GM18499 (cell line): ENCODE data around the gene KIF4A.
"Not testable (repeated sequence)": the region's sequence is repeated elsewhere in the genome, so short reads cannot be mapped to it uniquely, and the experiment has no call there.

Experiments
- ATAC-seq: cut with Tn5 transposase; IDR thresholded peaks from one replicate; pipeline ENCODE4 v1.9.1; 2021; ENCODE audit warnings: moderate number of reproducible peaks; ENCODE audit not compliant: insufficient read depth, unreplicated experiment

KIF4A gene

DNA sequence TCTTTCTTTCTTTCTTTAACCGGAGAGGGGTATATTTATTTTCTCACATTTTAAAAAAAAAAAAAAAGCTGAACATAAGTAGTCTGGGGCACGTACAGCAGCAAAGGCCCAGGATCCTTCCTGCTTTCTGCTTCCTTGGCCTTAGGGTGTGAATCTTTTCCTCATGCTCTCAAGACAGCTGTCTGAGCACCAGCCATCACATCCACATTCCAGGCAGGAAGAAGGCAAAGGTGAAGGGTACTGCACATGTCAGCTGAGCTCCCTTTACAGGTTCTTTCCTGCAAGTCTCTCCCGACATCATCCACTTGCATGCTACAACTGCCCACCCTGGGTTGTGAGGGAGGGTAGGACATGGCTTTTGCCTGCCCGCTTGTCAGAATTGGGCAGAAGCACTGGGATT is 69.6 kb downstream of the KIF4A start:
- ATAC-seq: no peak

DNA sequence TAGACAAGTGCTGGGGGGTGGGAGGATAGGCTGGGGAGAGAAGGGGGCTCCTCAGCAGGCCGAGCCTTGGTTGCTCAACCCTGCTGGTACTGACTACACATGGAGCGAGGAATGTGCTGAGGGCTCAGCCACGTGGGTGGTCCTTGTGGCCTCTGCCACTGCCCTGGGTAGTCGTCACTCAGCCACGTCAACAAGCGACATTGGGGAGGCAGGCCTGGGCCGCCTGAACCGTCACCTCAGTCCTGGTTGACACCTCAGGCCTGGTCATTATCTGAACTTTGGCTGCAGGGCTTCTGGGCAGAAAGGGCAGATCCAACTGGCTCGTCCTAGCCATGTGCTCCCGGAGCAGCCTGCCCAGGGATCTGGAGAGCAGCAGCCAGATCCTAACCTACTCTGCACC is 70.5 kb downstream of the KIF4A start:
- no peak for ATAC-seq

DNA sequence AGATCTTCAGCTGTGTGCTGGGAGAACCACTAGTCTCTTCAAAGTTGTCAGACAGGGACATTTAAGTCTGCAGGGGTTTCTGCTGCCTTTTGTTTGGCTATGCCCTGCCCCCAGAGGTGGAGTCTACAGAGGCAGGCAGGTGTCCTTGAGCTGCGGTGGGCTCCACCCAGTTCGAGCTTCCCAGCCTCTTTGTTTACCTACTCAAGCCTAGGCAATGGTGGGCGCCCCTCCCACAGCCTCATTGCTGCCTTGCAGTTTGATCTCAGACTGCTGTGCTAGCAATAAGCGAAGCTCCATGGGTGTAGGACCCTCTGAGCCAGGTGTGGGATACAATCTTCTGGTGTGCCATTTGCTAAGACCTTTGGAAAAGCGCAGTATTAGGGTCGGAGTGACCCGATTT is 78.8 kb downstream of the KIF4A start:
- ATAC-seq: not testable (repeated sequence)

DNA sequence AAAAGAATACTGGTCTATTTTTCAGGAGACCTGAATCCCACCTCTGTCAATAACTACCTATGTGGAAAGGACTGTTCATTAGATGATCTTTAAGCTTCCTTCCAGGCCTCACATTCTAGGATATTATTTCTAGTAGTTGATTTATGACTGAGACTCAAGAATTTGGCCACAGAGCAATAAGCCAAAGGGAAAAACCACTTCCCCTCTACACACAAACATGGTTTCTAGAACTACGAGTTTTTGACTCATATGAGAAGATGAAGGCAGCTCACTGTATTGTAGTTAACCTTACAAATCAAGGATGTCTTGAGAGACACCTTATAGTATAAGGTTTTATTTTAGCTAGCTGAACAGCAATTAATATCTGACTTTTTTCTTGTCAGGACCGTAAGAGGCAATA is 96.3 kb downstream of the KIF4A start:
- ATAC-seq: no peak

DNA sequence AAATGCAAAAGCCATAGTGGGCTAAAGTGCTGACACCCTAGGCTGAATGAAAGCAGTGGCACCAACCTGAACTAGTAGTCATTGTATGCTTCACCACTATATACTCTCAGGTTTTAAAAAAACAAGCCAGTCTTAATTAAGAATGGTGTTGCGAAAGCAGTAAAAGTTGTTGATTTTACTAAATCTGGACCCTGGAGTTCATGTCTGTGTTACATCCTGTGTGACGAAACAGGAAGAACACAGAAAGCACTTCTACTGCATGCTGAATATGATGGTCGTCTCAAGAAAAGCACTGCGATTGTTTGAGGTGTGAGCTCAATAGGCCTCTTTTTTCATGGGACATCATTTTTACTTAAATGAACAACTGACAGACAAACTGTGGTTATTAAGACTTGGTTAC is 109.0 kb downstream of the KIF4A start:
- no peak for ATAC-seq

DNA sequence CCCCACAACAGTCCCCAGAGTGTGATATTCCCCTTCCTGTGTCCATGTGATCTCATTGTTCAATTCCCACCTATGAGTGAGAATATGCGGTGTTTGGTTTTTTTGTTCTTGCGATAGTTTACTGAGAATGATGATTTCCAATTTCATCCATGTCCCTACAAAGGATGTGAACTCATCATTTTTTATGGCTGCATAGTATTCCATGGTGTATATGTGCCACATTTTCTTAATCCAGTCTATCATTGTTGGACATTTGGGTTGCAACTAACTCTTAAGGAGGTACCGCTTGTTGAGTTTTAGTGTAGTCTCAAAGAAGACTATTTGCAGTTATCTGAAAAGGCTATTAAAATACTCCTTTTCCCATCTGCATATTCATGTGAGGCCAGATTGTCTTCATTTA is 110.3 kb downstream of the KIF4A start:
- not testable (repeated sequence) for ATAC-seq

DNA sequence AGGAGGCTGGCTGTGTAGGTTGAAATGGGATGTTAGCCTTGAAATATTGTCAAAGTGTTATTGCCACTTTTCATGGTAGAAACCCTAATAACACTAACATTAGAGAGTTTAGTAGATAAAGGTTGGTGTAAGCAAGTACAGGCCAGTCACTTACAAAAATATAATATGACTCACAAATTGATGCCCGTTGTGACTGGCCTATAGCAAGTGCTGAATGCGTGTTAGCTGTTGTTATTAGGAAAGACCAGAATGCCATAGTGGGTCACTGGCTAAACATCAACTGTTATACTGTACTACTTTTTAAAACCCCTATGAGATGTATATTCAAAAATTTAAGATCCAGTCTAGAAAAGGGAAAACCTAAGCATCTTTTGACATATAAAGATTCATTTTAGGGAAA is 112.8 kb downstream of the KIF4A start:
- ATAC-seq: no peak

DNA sequence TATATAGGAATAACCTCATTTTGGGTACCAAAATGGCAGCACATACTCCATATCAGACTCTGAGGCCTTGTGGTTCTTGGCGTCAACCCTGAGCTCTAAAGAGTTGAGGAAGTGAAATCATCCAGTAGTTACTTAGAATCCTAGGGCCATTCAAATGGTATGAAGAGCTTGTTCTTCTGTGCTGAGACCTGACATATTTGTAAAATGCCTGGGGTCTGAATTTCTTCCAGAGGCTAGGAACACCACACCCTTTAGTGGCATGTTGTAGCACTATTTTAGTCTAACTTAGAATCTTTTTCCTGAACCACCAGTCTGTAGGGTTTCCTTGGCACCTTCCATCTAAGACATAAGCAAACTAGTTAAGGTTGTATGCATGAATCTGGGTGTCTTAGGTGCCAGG is 115.1 kb downstream of the KIF4A start:
- no peak for ATAC-seq

DNA sequence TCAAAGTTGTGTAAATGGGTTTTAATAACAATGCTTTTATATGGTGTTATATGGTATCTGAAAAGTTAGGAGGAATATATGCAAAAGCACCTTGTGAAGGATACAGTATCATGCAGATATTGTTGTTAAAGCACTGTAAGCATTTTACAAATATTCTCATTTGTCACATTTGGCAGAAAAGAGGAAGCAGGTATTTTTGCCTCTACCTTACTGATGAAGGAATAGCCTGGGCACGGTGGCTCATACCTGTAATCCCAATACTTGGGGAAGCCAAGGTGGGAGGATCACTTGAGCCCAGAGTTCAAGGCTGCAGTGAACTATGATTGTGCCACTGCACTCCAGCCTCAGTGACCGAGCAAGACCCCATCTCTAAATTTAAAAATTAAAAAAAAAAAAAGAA is 121.0 kb downstream of the KIF4A start:
- ATAC-seq: no peak

DNA sequence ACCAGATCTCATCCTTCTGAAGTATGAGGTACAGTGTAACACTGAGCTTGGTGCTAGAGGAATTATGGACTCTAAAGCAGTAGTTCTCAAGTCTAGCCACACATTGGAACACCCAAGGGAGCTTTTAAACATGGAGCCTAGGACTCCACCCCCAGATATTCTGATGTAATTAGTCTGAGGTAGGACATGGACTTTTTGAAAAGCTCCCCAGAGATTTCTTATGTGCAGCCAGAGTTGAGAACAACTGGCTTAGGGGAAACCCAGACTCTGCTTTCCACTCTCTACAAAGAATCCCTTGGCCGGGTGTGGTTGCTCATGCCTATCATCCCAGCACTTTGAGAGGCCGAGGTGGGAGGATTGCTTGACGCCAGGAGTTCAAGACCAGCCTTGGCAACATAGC is 121.6 kb downstream of the KIF4A start:
- ATAC-seq: no peak

DNA sequence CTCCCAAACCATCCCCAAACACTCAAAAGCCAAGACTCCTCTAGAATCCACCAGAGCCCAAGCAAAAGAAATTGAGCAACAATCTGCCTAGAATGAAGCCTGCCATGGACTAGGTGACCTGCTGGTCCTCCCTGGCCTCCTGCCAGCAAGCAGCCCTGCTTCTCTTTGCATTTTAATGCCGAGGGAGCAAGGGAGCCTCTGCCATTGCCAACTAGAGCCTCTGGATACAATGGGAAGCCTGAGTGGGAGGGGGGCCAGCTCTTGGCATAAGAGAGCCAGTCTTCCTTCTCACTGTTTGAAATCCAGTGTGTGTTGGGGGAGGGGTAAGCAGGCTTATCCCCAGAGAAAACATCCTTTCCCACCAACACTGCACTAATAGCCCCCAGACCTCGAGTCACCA is 131.7 kb downstream of the KIF4A start:
- no peak for ATAC-seq

DNA sequence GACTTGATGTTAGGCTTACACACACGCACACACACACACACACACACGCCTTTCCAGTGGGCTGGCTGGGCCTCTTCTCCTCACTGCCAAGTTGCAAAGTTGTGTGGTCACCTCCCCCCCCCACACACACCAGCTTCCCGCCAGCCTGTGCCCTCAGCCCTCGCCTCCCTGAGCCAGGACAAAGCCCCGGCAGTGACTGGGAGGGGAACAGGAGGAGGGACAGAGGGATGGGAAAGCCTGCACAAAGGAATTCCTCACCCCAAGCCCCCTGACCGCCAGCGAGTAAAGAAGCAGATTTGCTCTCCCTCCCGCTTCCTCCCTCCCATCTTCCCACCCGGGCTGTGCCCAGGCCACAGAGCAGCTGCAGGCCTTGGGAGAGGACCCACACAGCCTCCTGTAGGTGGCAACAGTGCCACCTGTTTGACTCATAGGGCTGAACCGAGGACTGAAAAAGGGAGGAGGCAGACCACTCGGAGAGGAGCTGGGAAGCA is 133.0 kb downstream of the KIF4A start, which contains the start of gene GDPD2:
Gene GDPD2 (plus strand): TSS at position 464 of the 491 bp plus-strand sequence. CDS start 1,671 bp downstream, outside the sequence.
- ATAC-seq: no peak

DNA sequence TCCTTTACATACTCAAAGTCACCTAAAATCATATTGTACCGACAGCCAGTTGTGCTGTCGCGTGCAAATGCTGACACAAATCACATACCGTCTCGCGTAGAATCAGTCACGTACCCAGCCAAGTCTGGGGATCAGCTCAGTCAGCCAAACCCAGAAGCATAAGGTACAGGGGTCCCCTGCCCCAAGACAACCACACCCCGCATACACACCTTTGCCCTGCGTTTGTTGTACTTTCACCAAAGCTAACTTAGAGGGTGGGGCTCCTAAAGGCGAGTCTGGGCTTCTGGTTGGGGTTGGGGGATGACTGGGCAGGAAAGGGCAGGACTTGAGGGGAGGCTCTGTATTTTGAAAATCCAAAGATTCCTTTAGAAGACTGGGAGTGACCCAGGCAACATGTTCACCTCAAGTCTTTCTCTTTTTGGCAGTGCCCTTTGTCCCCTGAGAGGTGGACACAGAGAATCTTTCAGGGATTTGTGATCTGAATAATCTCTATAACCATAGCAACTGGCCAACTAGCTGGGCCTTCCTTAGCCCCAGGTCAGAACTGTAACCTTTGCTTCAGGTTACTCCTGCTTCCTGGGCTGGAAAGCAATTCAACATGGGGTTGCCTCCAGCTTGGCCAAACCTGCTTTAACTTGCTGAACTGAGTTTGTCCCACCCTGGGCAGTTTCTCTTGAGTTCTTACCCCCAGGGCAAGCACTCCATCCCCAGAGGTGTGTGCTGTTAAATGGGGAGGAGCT is 134.2 kb downstream of the KIF4A start:
- ATAC-seq: no peak

DNA sequence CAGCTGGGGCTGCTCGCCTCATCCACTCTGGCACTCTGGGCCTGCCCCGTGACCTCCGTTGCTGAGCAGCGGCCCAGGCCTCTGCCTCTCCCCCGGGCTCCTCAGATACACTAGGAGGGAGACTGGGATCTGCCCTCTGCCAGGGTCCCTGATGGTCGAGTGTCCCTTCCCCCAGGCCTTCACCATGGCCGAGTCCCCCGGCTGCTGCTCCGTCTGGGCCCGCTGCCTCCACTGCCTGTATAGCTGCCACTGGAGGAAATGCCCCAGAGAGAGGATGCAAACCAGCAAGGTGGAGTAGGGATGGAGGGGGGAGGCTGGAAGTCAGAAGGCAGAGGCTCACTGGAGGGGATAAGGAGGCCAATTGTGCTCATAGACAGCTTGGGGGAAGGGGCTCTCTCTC is 134.9 kb downstream of the KIF4A start:
- no peak for ATAC-seq

DNA sequence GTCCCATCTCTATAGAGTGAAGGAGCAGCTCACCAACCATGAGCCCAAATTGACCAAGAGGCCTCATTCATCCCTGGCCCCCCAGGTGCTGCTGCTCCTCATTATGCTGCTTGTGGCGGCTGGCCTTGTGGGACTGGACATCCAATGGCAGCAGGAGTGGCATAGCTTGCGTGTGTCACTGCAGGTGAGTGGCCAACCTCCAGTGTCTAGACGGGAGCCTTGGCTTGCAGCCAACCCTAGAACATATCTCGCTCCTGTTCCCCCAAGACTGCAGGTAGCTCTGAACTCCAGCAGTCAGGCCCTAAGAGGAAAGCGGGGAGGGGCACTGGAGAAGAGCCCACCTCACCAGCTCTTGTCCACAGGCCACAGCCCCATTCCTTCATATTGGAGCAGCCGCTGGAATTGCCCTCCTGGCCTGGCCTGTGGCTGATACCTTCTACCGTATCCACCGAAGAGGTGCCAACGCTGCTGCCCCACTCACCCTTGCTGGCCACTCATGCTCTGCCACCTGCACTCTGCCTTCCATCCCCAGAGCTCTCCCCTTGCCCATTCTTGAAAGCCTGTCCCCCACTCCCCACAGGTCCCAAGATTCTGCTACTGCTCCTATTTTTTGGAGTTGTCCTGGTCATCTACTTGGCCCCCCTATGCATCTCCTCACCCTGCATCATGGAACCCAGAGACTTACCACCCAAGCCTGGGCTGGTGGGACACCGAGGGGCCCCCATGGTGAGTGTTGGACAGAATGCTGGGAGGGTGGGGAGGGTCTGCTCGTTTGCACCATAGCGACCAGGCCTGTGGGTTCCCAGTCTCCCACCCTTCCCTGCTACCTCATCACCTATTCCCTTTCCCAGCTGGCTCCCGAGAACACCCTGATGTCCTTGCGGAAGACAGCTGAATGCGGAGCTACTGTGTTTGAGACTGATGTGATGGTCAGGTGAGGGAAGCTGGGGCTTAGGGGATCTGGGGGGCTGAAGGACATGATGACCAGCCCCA is 136.7 kb downstream of the KIF4A start:
- ATAC-seq: no peak

DNA sequence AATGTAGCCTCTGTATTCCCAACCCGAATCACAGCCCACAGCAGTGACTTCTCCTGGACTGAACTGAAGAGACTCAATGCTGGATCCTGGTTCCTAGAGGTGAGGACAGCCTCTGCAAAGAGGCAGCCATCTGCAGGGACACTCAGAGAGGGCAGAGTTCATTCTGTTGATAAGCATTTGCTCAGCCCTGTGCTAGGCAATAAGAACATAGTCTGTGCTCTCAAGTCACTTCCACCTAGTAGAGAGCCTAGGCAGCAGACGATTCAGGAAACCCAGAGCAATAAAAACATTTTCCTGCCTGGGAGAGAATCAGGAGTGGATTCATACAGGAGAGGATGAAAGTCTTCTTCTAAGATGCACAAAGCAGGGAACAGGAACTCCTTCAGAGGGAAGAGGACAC is 137.5 kb downstream of the KIF4A start:
- no peak for ATAC-seq

DNA sequence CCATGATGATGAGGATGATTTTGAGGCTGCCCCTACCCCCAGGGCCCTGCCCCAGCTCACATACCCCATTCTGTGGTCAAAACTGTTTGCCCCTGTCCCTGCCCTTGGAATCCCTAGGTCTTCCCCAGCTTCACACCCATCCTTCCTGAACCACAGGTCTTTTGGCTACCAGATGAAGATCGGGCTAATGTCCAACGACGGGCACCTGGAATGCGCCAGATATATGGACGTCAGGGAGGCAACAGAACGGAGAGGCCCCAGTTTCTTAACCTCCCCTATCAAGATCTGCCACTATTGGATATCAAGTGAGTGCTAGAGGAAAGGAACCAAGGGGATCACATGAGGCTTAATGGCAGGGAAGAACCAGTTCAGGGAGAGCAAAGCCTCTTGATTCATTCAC is 139.9 kb downstream of the KIF4A start:
- ATAC-seq: no peak

DNA sequence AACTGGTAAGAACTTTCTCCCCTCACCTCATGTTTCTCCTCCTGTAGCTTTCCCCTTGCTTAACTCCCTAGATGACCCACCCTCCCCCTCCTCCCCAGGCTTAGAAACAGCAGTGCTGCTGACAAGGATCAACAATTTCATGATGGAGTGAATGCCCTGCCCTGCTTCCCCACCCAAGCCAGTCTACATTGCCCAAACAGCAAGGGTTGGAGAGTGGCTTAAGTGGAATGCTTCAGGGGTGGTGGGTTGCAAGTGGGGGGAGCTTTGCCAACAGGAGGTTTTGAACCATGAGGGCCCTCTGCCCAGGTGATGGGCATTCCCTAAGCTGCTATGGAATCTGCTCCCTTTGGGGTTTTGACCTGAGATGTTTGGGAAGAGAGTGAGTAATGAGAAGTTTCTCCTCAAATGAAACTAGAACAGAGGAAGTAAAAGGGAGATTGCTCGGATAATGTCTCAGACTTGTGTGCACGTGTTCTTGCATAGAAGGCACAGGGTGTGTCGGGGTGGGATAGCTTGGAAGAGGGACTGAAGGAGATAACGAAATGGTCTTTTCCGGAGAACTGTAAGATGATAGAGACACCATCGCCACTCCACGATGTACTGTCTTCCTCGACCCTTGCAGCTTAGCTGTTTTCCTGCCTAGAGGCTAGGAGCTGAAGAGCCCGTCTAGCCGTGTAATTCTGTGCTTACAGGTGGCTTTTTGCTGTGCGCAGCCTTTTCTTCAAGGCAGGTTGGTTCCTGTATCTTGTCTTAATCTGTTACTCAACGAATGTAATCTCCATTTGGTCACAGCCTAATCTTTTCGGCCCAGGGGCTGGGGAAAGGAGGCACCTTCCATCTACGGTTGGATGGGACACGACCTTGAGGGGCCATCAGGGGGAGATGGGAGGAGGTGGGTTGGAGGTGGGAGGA is 143.3 kb downstream of the KIF4A start:
- ATAC-seq: no peak

DNA sequence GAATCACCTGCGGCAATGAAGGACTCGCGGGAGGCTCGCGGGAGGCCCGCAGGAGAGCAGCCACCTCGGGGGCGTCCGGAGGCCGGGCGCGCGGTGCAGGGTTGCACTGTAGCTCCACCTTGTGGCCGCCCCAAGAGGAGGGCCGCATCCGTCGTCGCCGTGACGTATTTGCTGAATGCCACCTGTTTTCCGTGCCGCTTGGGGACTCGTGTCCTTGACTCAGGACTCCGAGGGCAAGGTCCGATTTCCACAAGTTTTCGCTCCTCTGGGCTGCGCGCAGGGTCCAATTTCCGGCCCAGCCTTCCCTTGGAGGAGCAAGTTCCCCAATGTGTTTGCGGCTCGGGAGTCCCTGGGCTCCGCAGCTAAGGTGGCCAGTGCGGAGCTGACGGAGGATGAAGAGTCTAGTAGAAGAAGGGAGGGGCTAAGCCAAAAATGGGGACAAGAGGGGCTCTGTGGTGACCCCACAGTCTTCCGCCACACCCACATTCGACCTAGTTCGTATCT is 144.0 kb downstream of the KIF4A start:
- no peak for ATAC-seq

DNA sequence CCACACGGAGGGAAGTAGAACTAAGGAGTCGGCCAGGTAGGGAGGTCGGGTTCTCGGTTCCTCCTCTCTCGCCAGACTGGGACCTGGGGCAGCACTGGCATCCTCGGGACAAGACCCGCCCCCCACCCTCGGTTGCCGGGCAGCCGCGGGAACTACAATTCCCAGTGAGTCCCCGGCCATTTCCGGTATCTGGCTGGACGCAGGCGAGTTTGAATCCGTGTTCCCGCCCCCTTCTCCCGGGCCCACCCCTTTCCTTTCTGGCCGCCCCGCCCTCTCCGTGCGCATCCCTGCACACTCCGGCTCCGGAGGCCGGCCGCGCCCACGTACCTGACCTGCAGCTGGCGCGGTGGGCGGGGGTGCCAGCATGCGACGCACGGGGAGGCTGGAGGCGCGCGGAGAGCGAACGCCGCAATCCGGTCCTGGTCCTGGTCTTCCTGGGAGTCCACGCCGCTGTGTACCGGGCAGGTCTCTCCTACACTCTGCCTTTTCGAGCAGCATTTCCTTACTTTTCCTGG is 144.5 kb downstream of the KIF4A start:
- no peak for ATAC-seq
